Measurements from ENCODE around the gene CYP4V2.

CYP4V2 gene

DNA sequence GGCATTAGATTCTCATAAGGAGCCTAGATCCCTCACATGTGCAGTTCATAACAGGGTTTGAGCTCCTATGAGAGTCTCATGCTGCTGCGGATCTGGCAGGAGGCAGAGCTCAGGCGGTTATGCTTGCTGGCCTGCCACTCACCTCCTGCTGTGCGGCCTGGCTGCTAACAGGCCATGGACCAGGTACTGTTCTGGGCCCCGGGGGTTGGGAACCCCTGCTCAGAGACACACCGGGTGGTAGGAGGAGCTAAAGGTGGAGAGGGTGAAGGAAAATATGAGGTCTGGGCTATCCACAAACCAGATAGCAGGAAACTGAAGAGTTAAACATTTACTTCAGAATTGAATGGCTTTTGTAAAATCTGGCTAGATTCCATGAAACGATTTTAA lies 68.7 kb downstream of the CYP4V2 start:
- TF ChIP-seq TAF1 (IDR thresholded peaks at IDR 0.05; ENCODE audit: borderline replicate concordance, low read depth, low read length) (no peak), POLR2A (IDR thresholded peaks at IDR 0.05; ENCODE audit: low read depth, low read length) (no peak), POLR2AphosphoS5 (IDR thresholded peaks at IDR 0.05; ENCODE audit: low read depth, low read length) (no peak)

More for the DNA sequence above, 68.7 kb downstream of the CYP4V2 start:
- DNase-seq (ENCODE audit: insufficient read length) (no peak), FAIRE-seq (no peak)
